Peyer's patch (tissue), 4 donors: Measurements from ENCODE around the gene RALB. TPM values are rescaled to one million over a fixed set of nuclear protein-coding genes. Genes with fewer than 3 reads are reported as not detected.

Experiments
- DNase-seq, 3 donors: peaks; one replicate each; pipeline ENCODE4 v3.0.0-alpha.2; 2017 to 2019
- H3K27ac ChIP-seq, 4 donors: fragments of 200-600 bp; sonication (generic); one replicate each; pipeline ENCODE4 v1.5.1; 2016 to 2019
- H3K27me3 ChIP-seq, 2 donors: fragments of 200-600 bp; sonication (generic); one replicate each; pipeline ENCODE4 v1.5.1; 2019
- H3K36me3 ChIP-seq, 3 donors: fragments of 200-600 bp; sonication (generic); one replicate each; pipeline ENCODE4 v1.5.1; 2016 to 2019
- H3K4me1 ChIP-seq, 4 donors: fragments of 200-600 bp; sonication (generic); one replicate each; pipeline ENCODE4 v1.5.1; 2016 to 2019
- H3K4me3 ChIP-seq, 4 donors: fragments of 200-600 bp; sonication (generic); 1 replicate in 3 of 4; 2 replicates in 1 of 4; pipeline ENCODE4 v1.5.1; 2016 to 2019; ENCODE audit warnings: mild to moderate bottlenecking in 1 of 4
- H3K9me3 ChIP-seq, 4 donors: fragments of 200-600 bp; sonication (generic); one replicate each; pipeline ENCODE4 v1.5.1; 2016 to 2019; ENCODE audit warnings: mild to moderate bottlenecking in 1 of 4
- POLR2A ChIP-seq, 2 donors: fragments of 450-650 bp; IDR thresholded peaks; one replicate each; pipeline ENCODE4 v1.5.1; 2017; ENCODE audit warnings: antibody characterized with exemption in 2 of 2, mild to moderate bottlenecking in 2 of 2, moderate library complexity in 2 of 2
- total RNA-seq, 4 donors: library from RNA; depleted of rRNA; stranded (reverse); fragments of >200 nt; gene quantifications; one replicate each; pipeline ENCODE4 v1.1.0, GENCODE V29; 2016
- TF ChIP-seq, protein P1 (sequence below), 6 experiments: fragments of 450-650 bp in 4 of 6; fragments of 200-600 bp in 2 of 6; sonication (generic) in 1 of 6; IDR thresholded peaks; one replicate each; pipeline ENCODE4 v1.5.1; 2017 to 2019; ENCODE audit warnings: antibody characterized with exemption in 6 of 6, mild to moderate bottlenecking in 3 of 6, moderate library complexity in 1 of 6

Gene RALB
- total RNA-seq, 4 donors from 2014 or later = 49.3 to 61.9 (median 50.2) TPM

DNA sequence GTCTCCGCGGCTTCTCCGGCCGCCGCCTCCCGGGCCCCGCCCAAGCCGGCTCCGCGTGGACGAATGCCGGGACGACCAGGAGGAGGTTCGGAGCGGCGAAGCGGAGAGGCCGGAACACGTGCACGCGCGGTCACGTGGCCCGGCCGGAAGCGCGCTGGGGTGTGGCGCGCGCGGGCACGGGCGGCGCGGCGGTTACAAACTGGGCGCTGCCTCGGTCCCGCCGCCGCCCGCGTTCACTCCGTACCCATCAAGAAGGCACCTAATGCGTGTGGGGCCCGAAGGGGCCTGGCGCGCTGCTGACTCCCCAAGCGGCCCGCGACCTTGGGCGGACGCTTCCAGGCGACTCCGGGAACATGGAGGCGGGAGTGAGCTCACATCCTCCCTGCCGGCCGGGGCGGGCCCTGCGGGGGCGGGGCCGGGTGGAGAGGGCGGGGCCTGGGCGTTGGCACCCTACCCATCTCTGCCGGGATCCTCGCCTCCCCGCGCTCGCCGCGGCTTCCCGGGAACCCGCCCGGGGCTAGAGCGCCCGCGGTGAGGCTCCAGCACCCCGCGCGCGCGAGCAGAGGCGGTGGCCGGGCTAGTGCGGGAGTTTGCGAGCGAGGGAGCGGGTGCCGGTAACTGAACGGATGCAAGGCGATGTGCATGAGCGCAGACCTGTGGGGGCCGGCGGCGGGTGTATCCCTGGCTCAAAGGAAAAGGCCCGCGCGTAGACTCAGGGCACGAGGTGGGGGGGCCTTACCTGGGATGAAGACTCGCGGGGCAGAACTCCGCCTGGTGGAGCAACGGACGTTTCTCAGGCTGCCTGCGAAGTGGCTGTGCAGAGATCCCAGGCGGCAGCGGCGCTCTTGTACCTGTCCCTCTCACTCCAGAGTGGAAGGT lies 29.4 kb upstream of the RALB start, which contains the start of gene TMEM185B:
TMEM185B (minus strand) TSS at position 367 of the 879 bp plus-strand sequence. CDS start 424 bp downstream, outside the sequence.
- DNase-seq = peak; percentile 86 to 98 (median 96)
- Histone ChIP-seq H3K36me3 (no peaks in the 10 kb centered on the region), H3K9me3 (no peaks in the 10 kb centered on the region), H3K4me1 (peaks cover 5 to 28% (median 10%) of the 10 kb centered on the region in 4 donors), H3K4me3 (peak within 1 kb of the TSS; percentile 57 to 91 (median 78)), H3K27ac (peak within 1 kb of the TSS; percentile 94 to 99 (median 97)), H3K27me3 (no peaks in the 10 kb centered on the region)
- TF ChIP-seq POLR2A (IDR thresholded peaks at IDR 0.05) = peak; percentile 64 to 68
- TF ChIP-seq, protein P1, sequence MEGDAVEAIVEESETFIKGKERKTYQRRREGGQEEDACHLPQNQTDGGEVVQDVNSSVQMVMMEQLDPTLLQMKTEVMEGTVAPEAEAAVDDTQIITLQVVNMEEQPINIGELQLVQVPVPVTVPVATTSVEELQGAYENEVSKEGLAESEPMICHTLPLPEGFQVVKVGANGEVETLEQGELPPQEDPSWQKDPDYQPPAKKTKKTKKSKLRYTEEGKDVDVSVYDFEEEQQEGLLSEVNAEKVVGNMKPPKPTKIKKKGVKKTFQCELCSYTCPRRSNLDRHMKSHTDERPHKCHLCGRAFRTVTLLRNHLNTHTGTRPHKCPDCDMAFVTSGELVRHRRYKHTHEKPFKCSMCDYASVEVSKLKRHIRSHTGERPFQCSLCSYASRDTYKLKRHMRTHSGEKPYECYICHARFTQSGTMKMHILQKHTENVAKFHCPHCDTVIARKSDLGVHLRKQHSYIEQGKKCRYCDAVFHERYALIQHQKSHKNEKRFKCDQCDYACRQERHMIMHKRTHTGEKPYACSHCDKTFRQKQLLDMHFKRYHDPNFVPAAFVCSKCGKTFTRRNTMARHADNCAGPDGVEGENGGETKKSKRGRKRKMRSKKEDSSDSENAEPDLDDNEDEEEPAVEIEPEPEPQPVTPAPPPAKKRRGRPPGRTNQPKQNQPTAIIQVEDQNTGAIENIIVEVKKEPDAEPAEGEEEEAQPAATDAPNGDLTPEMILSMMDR (IDR thresholded peaks at IDR 0.05) = peak in 4 of 6 experiments; percentile 15 to 52 (median 49)

DNA sequence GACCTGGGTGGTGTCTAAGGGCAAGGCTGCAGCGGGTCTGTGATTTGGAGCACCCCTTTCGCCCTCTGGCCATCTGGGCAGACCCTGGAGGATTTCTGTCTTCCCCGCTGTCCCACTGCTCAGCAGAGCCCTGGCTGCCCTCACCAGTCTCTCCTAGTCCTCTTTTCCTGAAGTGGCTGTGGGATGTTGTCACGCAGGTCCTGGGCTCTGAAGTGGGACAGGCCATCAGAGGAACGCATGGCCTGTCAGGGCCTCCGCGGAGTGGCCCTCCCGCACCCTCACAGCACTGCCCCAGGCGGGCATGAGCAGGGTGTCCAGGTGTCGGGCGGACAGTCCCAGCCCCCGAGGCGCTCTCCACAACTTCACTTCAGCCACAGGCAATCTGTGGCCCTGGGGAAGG lies 28.4 kb upstream of the RALB start:
- no peaks in the 10 kb centered on the region for H3K27me3 ChIP-seq
- no peaks in the 10 kb centered on the region for H3K9me3 ChIP-seq
- TF ChIP-seq, protein P1 (IDR thresholded peaks at IDR 0.05) = no peak
- TF ChIP-seq POLR2A (IDR thresholded peaks at IDR 0.05) = no peak
- H3K4me1 ChIP-seq = peaks cover 5 to 28% (median 10%) of the 10 kb centered on the region in 4 donors
- H3K27ac ChIP-seq = peak overlapping the region in 1 of 4 donors; percentile 94
- H3K4me3 ChIP-seq = peak overlapping the region in 2 of 4 donors; percentile 57 to 91
- no peaks in the 10 kb centered on the region for H3K36me3 ChIP-seq
- peak in 1 of 3 donors; percentile 47 for DNase-seq

DNA sequence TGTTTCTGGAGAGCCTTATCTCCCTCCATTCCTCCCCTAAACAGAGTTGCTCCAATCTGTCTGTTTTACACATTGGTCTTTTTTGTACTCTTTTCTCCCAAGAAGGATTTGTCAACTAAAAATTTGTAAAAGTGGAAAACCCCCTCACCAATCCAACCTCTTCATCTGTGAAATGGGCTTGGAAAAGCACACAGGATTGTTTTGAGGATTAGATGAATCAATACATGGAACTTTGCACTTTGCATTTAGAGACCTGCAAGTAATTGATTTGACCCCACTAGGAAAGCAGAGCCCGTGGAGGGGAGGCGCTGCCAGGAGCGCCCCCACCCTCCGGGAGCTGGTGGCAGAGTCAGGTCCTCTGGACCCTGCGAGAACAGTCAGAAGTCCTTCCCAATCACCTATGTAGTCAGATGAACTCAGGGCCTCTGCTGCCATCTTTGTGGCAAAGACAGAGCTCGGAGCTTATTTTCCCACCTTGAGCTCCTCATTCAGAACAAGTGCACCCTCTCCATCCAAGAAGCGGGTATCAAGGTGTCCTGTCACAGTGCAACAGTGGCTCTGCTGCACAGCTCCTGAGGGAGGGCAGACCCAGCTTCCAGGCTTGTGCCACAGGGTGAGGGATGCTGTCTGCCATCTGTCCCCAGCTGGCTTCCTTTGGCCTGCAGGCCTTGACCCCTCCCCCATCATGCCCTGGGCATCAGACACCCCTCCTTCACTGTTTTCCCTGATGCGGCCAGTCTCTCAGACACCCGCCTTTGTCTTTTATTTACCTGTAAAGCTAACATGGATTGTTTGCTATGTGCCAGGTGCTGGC lies 27.7 kb upstream of the RALB start:
- peaks cover 5 to 30% (median 11%) of the 10 kb centered on the region in 4 donors for H3K4me1 ChIP-seq
- H3K27ac ChIP-seq = no peak overlapping the region
- no peaks in the 10 kb centered on the region for H3K27me3 ChIP-seq
- H3K36me3 ChIP-seq = no peaks in the 10 kb centered on the region
- no peaks in the 10 kb centered on the region for H3K9me3 ChIP-seq
- no peak overlapping the region for H3K4me3 ChIP-seq
- DNase-seq = peak in 1 of 3 donors; percentile 51
- no peak for TF ChIP-seq POLR2A (IDR thresholded peaks at IDR 0.05)
- TF ChIP-seq, protein P1 (IDR thresholded peaks at IDR 0.05) = no peak

DNA sequence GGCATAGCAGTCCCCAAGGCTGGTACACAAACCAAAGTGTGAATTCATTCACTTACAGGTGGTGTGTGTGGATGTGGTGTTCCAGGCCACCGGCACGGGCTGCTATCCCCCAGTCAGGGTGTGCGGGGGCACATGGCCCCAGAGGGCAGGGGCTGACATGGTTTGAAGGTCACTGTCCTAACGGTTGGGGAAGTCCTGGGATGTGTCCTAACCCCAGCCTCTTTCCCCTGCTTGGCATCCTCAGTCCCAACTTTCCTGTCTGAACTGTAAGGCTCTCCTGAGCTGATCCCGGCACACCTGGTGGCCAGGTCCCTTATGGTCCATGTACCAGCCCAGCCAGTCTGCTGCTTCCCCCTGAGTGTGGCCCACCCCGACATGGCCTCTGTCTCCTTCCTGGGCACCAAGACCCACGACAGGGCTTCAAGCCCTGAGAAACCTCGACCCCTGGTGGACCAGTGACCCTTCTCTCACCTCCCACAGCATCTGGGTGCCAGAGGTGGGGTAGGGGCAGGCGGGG lies 27.0 kb upstream of the RALB start:
- no peak overlapping the region for H3K27ac ChIP-seq
- H3K4me1 ChIP-seq = peaks cover 5 to 37% (median 14%) of the 10 kb centered on the region in 4 donors
- no peaks in the 10 kb centered on the region for H3K27me3 ChIP-seq
- DNase-seq = peak in 1 of 3 donors; percentile 37
- no peak overlapping the region for H3K4me3 ChIP-seq
- TF ChIP-seq, protein P1 (IDR thresholded peaks at IDR 0.05) = no peak
- no peak for TF ChIP-seq POLR2A (IDR thresholded peaks at IDR 0.05)
- H3K36me3 ChIP-seq = no peaks in the 10 kb centered on the region
- no peaks in the 10 kb centered on the region for H3K9me3 ChIP-seq

DNA sequence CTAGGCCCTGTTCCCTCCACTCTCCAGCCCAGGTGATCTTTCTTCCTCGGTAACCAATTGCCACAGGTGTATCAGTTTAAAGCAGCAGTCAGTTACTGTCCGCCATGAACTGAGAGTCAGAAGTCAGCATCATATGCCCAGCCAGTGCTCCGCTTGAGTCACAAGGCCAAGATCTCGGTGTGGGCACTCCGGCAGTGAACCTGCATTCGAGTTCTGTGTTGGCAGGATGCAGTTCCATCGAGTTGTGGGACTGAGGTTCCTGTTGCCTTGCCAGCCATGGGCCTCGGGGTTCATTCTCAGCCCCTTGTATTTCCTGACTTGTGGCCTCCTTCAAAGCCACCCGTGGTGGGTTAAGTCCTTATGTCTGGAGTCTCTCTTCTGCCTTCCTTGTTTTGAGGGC lies 26.3 kb upstream of the RALB start:
- no peak for TF ChIP-seq POLR2A (IDR thresholded peaks at IDR 0.05)
- TF ChIP-seq, protein P1 (IDR thresholded peaks at IDR 0.05) = no peak
- Histone ChIP-seq H3K27me3 (no peaks in the 10 kb centered on the region), H3K4me3 (no peak overlapping the region), H3K9me3 (no peaks in the 10 kb centered on the region), H3K4me1 (peaks cover 5 to 38% (median 16%) of the 10 kb centered on the region in 4 donors), H3K36me3 (no peaks in the 10 kb centered on the region), H3K27ac (no peak overlapping the region)
- peak in 1 of 3 donors; percentile 29 for DNase-seq
